ENCODE measurements around the gene SH2D7. TPM values are rescaled to one million over a fixed set of nuclear protein-coding genes. Genes with fewer than 3 reads are reported as not detected.

Gene SH2D7
- total and polyA plus RNA-seq, 2 donors (not counting 1 experiment from before 2014, with no cell fraction given): not detected

DNA sequence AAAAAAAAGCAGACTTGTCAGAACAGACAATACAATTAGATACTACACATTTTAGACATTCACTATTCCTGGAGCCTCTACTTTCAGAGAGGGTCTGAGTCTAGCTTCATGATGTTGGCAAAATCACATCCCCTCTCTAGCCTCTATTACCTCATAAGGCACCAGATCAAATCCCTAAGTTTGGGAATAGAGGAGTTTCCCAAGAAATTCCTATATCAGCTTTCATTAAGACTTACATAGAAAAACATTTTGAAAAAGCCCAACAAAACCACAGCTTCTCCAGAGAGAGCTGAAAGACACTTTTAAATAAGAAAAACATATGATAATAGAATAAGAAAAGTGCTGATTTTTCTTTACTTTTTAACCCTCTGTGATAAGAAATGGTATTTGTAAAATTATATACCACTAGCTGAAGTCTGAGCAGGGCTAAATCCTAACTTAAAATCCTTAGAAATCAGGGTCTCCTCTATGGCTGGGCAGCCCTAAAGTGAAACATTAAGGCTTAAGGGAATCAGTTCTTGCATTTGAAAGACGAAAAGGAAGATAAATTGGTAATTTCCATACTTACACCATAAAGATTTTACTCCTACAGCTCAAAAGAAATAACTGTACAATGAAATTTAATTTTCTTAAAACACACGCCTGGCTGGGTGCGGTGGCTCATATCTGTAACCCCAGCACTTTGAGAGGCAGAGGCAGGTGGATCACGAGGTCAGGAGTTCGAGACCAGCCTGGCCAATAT, 19.1 kb upstream of the SH2D7 start:
- no peak overlapping the region for H3K27ac Mint-ChIP-seq
- H3K4me3 Mint-ChIP-seq: no peak overlapping the region
- Histone ChIP-seq H3K79me2 (ENCODE audit: control insufficient read depth, insufficient read depth, low read length) (peaks cover 52% of the 10 kb centered on the region), H2AFZ (ENCODE audit: insufficient read depth, low read depth, low read length, poor library complexity, severe bottlenecking) (no peak overlapping the region), H3K9me3 (ENCODE audit: control extremely low read depth in 1 of 3, control insufficient read depth in 2 of 3, insufficient read depth in 1 of 3, low read length in 2 of 3) (no peaks in the 10 kb centered on the region), H3K9ac (ENCODE audit: low read length) (no peak overlapping the region), H3K27ac (ENCODE audit: low read length in 2 of 2) (no peak overlapping the region), H3K36me3 (replicated peaks in 1 of 2; ENCODE audit: control extremely low read depth in 1 of 2, control insufficient read depth in 1 of 2, extremely low read depth in 1 of 2, insufficient read depth in 2 of 2, low read length in 1 of 2) (no peaks in the 10 kb centered on the region), H4K20me1 (ENCODE audit: control insufficient read depth, insufficient read depth, low read length, poor library complexity, severe bottlenecking) (peaks cover 4% of the 10 kb centered on the region), H3K27me3 (replicated peaks in 1 of 4; ENCODE audit: control extremely low read depth in 1 of 4, control insufficient read depth in 3 of 4, insufficient read depth in 4 of 4, low read length in 3 of 4) (no peaks in the 10 kb centered on the region), H3K4me2 (replicated peaks; ENCODE audit: low read depth, low read length, poor library complexity, severe bottlenecking) (no peak overlapping the region), H3K4me3 (ENCODE audit: control extremely low read depth in 1 of 5, extremely low read depth in 1 of 5, insufficient read depth in 1 of 5, low read depth in 2 of 5, low read length in 4 of 5) (no peak overlapping the region), H3K4me1 (ENCODE audit: control insufficient read depth in 2 of 2, insufficient read depth in 2 of 2, low read length in 2 of 2) (peaks cover 40 to 45% of the 10 kb centered on the region in 2 donors)
- peaks cover 29% of the 10 kb centered on the region for H3K4me1 Mint-ChIP-seq
- intact Hi-C loops (cut with micrococcal nuclease): no loop called here
- ATAC-seq (ENCODE audit: low read depth): no peak
- TF ChIP-seq, protein P1, sequence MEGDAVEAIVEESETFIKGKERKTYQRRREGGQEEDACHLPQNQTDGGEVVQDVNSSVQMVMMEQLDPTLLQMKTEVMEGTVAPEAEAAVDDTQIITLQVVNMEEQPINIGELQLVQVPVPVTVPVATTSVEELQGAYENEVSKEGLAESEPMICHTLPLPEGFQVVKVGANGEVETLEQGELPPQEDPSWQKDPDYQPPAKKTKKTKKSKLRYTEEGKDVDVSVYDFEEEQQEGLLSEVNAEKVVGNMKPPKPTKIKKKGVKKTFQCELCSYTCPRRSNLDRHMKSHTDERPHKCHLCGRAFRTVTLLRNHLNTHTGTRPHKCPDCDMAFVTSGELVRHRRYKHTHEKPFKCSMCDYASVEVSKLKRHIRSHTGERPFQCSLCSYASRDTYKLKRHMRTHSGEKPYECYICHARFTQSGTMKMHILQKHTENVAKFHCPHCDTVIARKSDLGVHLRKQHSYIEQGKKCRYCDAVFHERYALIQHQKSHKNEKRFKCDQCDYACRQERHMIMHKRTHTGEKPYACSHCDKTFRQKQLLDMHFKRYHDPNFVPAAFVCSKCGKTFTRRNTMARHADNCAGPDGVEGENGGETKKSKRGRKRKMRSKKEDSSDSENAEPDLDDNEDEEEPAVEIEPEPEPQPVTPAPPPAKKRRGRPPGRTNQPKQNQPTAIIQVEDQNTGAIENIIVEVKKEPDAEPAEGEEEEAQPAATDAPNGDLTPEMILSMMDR (IDR thresholded peaks at IDR 0.05): no peak
- WGBS (ENCODE audit: insufficient coverage): 100% methylated on average over 2 of the region's 5 CpGs
- DNase-seq: no peak
- no peaks in the 10 kb centered on the region for H3K9me3 Mint-ChIP-seq (ENCODE audit: insufficient read depth)
- ChIA-PET POLR2A (no interaction called here), CTCF (interaction anchor here (1.0 to 3.0 kb wide), 4 partner anchors 10 to 57 kb away, joined by 3 to 8 read pairs (median 4); no protein-coding TSS in a partner anchor)
- H3K27me3 Mint-ChIP-seq: no peaks in the 10 kb centered on the region

DNA sequence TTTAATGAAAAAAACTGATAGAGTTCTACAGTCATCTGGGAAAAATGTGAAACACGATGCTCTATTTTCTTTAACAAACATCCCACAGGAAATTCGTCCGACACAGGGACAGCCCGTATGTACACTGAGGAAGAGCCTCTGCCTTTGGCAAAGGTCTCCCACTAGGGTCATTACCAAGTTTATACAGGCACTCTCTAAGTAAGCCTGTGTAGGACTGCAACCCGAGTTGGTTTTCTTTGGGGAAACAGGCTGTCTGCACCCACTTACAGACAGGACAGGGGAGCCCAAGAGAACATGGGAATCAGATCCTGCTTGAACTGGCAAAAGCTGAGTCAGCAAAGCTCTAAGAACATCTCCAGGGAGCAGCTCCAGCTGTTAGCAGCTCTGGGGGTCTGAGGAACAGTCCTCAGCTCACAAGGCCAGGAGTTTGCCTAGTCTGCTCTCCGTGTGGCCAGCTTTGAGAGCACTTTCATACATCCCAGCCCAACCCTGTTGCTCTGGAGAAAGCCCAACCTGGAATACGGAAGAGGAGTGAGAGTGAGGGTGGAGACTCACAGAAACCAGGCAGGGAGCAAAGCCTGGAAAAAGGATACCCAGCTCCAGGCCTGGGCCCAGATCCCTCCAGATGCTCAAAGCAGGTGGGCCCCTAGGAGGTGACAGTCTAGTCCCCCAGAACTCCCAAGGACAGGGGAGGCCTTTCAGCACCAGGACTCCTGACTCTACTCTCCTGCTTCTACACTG, 16.7 kb upstream of the SH2D7 start:
- 72% methylated on average over 5 of the region's 7 CpGs for WGBS (ENCODE audit: insufficient coverage)
- Mint-ChIP-seq H3K4me3 (peak overlapping the region; percentile 73), H3K27ac (no peak overlapping the region), H3K9me3 (ENCODE audit: insufficient read depth) (no peaks in the 10 kb centered on the region), H3K4me1 (peaks cover 29% of the 10 kb centered on the region), H3K27me3 (no peaks in the 10 kb centered on the region)
- Histone ChIP-seq H3K4me2 (replicated peaks; ENCODE audit: low read depth, low read length, poor library complexity, severe bottlenecking) (peak overlapping the region; percentile 96), H3K4me3 (ENCODE audit: control extremely low read depth in 1 of 5, extremely low read depth in 1 of 5, insufficient read depth in 1 of 5, low read depth in 2 of 5, low read length in 4 of 5) (no peak overlapping the region), H2AFZ (ENCODE audit: insufficient read depth, low read depth, low read length, poor library complexity, severe bottlenecking) (no peak overlapping the region), H3K36me3 (replicated peaks in 1 of 2; ENCODE audit: control extremely low read depth in 1 of 2, control insufficient read depth in 1 of 2, extremely low read depth in 1 of 2, insufficient read depth in 2 of 2, low read length in 1 of 2) (no peaks in the 10 kb centered on the region), H3K4me1 (ENCODE audit: control insufficient read depth in 2 of 2, insufficient read depth in 2 of 2, low read length in 2 of 2) (peaks cover 17 to 22% of the 10 kb centered on the region in 2 donors), H3K9me3 (ENCODE audit: control extremely low read depth in 1 of 3, control insufficient read depth in 2 of 3, insufficient read depth in 1 of 3, low read length in 2 of 3) (no peaks in the 10 kb centered on the region), H3K27ac (ENCODE audit: low read length in 2 of 2) (no peak overlapping the region), H3K79me2 (ENCODE audit: control insufficient read depth, insufficient read depth, low read length) (peaks cover 34% of the 10 kb centered on the region), H3K27me3 (replicated peaks in 1 of 4; ENCODE audit: control extremely low read depth in 1 of 4, control insufficient read depth in 3 of 4, insufficient read depth in 4 of 4, low read length in 3 of 4) (no peaks in the 10 kb centered on the region), H4K20me1 (ENCODE audit: control insufficient read depth, insufficient read depth, low read length, poor library complexity, severe bottlenecking) (peaks cover 4% of the 10 kb centered on the region), H3K9ac (ENCODE audit: low read length) (no peak overlapping the region)
- ATAC-seq (ENCODE audit: low read depth) (no peak), DNase-seq (no peak)
- intact Hi-C loops (cut with micrococcal nuclease): loop anchor here (2.0 to 5.0 kb wide), 3 partner anchors 19 to 888 kb away; no protein-coding TSS in a partner anchor
- TF ChIP-seq, protein P1 (IDR thresholded peaks at IDR 0.05): no peak
- TF ChIP-seq EZH2 (IDR thresholded peaks at IDR 0.05; ENCODE audit: borderline replicate concordance, insufficient read depth, low read depth, low read length, poor library complexity, severe bottlenecking): no peak
- ChIA-PET POLR2A (interaction anchor here (0.5 kb wide), 2 partner anchors 28 to 39 kb away, joined by 3 read pairs; no protein-coding TSS in a partner anchor), CTCF (interaction anchor here (1.1 to 1.3 kb wide), 2 partner anchors 16 to 33 kb away, joined by 4 to 7 read pairs; no protein-coding TSS in a partner anchor)

Measured in B cell (primary cell).